AG09319 (cell line): ENCODE measurements around the gene ZSCAN21.

Source experiments
- DNase-seq: peaks from one replicate; pipeline ENCODE4 v3.0.0-alpha.2; 2010; ENCODE audit warnings: low read depth; ENCODE audit errors: extremely low read depth
- CTCF ChIP-seq: IDR thresholded peaks from 2 replicates; pipeline ENCODE4 v1.5.1; 2011; ENCODE audit warnings: low read depth, mild to moderate bottlenecking, inconsistent platforms, low read length, moderate library complexity

ZSCAN21 gene

GRCh38 chr7:100101016-100101862 is 51.7 kb downstream of the ZSCAN21 start, which contains the start of the genes AP4M1 and MCM7:
Gene AP4M1 (plus strand): TSS chr7:100101643. CDS start chr7:100101715, 72 bp downstream.
Gene MCM7 (minus strand): TSS chr7:100101397. CDS start chr7:100101294, 103 bp downstream.
- DNase-seq = peak; percentile 98
- TF ChIP-seq CTCF = no peak

GRCh38 chr7:100102950-100103840 is 53.6 kb downstream of the ZSCAN21 start:
- DNase-seq = no peak
- TF ChIP-seq CTCF = no peak

GRCh38 chr7:100105534-100105933 is 56.0 kb downstream of the ZSCAN21 start:
- TF ChIP-seq CTCF = no peak
- DNase-seq = no peak

GRCh38 chr7:100106633-100107032 is 57.1 kb downstream of the ZSCAN21 start:
- TF ChIP-seq CTCF = no peak
- DNase-seq = no peak

- no peak for TF ChIP-seq CTCF
- DNase-seq = no peak
These were observed 57.7 kb downstream of the ZSCAN21 start for GRCh38 chr7:100107125-100107737.

- TF ChIP-seq CTCF = no peak
- DNase-seq = no peak
These were observed 58.3 kb downstream of the ZSCAN21 start for GRCh38 chr7:100107890-100108289.
